H9 (cell line): Measurements from ENCODE around the gene UFSP1. TPM values are rescaled to one million over a fixed set of nuclear protein-coding genes. Genes with fewer than 3 reads are reported as not detected.

Experiments used
- DNase-seq: peaks from one replicate; pipeline ENCODE4 v3.0.0-alpha.2; 2017
- H2AFZ ChIP-seq: one replicate; pipeline ENCODE4 v1.6.1; 2013; ENCODE audit warnings: mild to moderate bottlenecking, low read length, control low read depth, moderate library complexity
- H2AK5ac ChIP-seq: 2 replicates; pipeline ENCODE4 v1.6.1; 2013; ENCODE audit warnings: low read length, control low read depth, mixed read lengths; ENCODE audit not compliant: insufficient read length
- H2BK120ac ChIP-seq: one replicate; pipeline ENCODE4 v1.6.1; 2013; ENCODE audit warnings: low read depth, mild to moderate bottlenecking, low read length, control low read depth, inconsistent platforms; ENCODE audit not compliant: poor library complexity, severe bottlenecking
- H2BK12ac ChIP-seq: 2 replicates; pipeline ENCODE4 v1.6.1; 2013; ENCODE audit warnings: low read length, control low read depth, mixed read lengths, low read depth; ENCODE audit not compliant: insufficient read length
- H2BK15ac ChIP-seq: 2 replicates; pipeline ENCODE4 v1.6.1; 2013; ENCODE audit warnings: low read depth, low read length, control low read depth
- H2BK20ac ChIP-seq: one replicate; pipeline ENCODE4 v1.6.1; 2013; ENCODE audit warnings: low read depth, mild to moderate bottlenecking, low read length, control low read depth, inconsistent platforms; ENCODE audit not compliant: poor library complexity, severe bottlenecking
- H2BK5ac ChIP-seq: 2 replicates; pipeline ENCODE4 v1.6.1; 2013; ENCODE audit warnings: low read length, control low read depth, mixed read lengths; ENCODE audit not compliant: insufficient read length
- H3K14ac ChIP-seq: 2 replicates; pipeline ENCODE4 v1.6.1; 2013; ENCODE audit warnings: low read length, control low read depth; ENCODE audit not compliant: insufficient read depth
- H3K18ac ChIP-seq: 2 replicates; pipeline ENCODE4 v1.6.1; 2013; ENCODE audit warnings: low read depth, mild to moderate bottlenecking, mixed read lengths, low read length, control low read depth; ENCODE audit not compliant: insufficient read length
- H3K23ac ChIP-seq: 2 replicates; pipeline ENCODE4 v1.6.1; 2013; ENCODE audit warnings: low read length, control low read depth, mixed read lengths, low read depth; ENCODE audit not compliant: insufficient read length
- H3K23me2 ChIP-seq: 2 replicates; pipeline ENCODE4 v1.6.1; 2013; ENCODE audit warnings: low read depth, mild to moderate bottlenecking, mixed read lengths, low read length, control low read depth; ENCODE audit not compliant: insufficient read length, poor library complexity, severe bottlenecking
- H3K27ac ChIP-seq: 2 replicates; pipeline ENCODE4 v1.5.1; 2013; ENCODE audit warnings: low read length, control low read depth, mixed read lengths, low read depth; ENCODE audit not compliant: insufficient read length
- H3K27me3 ChIP-seq: 2 replicates; pipeline ENCODE4 v1.6.1; 2013; ENCODE audit warnings: low read length, control low read depth, inconsistent platforms; ENCODE audit not compliant: insufficient read depth
- H3K4ac ChIP-seq: 2 replicates; pipeline ENCODE4 v1.6.1; 2013; ENCODE audit warnings: low read depth, mild to moderate bottlenecking, control low read depth, inconsistent platforms, low read length, moderate library complexity
- H3K4me1 ChIP-seq: 2 replicates; pipeline ENCODE4 v1.6.1; 2013; ENCODE audit warnings: low read length, control low read depth, inconsistent platforms; ENCODE audit not compliant: insufficient read depth
- H3K4me2 ChIP-seq: 2 replicates; pipeline ENCODE4 v1.6.1; 2013; ENCODE audit warnings: low read length, control low read depth, mixed read lengths; ENCODE audit not compliant: insufficient read length, insufficient read depth
- H3K56ac ChIP-seq: 2 replicates; pipeline ENCODE4 v1.6.1; 2013; ENCODE audit warnings: low read depth, mild to moderate bottlenecking, mixed read lengths, low read length, control low read depth; ENCODE audit not compliant: insufficient read length
- H3K79me1 ChIP-seq: 2 replicates; pipeline ENCODE4 v1.6.1; 2013; ENCODE audit warnings: low read depth, mild to moderate bottlenecking, moderate library complexity, low read length, control low read depth, inconsistent platforms; ENCODE audit not compliant: insufficient read depth, poor library complexity, severe bottlenecking
- H3K79me2 ChIP-seq: 2 replicates; pipeline ENCODE4 v1.6.1; 2013; ENCODE audit warnings: low read length, control low read depth, inconsistent platforms; ENCODE audit not compliant: insufficient read depth
- H3K9ac ChIP-seq: 2 replicates; pipeline ENCODE4 v1.6.1; 2013; ENCODE audit warnings: low read length, control low read depth, mixed read lengths; ENCODE audit not compliant: insufficient read length; ENCODE audit errors: extremely low read depth
- H3K9me3 ChIP-seq: one replicate; pipeline ENCODE4 v1.6.1; 2013; ENCODE audit warnings: low read depth, low read length, inconsistent platforms; ENCODE audit not compliant: control insufficient read depth
- H3T11ph ChIP-seq: one replicate; pipeline ENCODE4 v1.6.1; 2013; ENCODE audit warnings: mild to moderate bottlenecking, low read length, control low read depth, inconsistent platforms
- H4K20me1 ChIP-seq: one replicate; pipeline ENCODE4 v1.6.1; 2013; ENCODE audit not compliant: control insufficient read depth, insufficient read length, insufficient read depth
- H4K5ac ChIP-seq: 2 replicates; pipeline ENCODE4 v1.6.1; 2013; ENCODE audit warnings: low read depth, mild to moderate bottlenecking, mixed read lengths, low read length, control low read depth; ENCODE audit not compliant: insufficient read length
- H4K8ac ChIP-seq: replicated peaks from 2 replicates; pipeline ENCODE4 v1.6.1; 2013; ENCODE audit warnings: low read length, control low read depth, mixed read lengths, low read depth; ENCODE audit not compliant: insufficient read length
- H4K91ac ChIP-seq: 2 replicates; pipeline ENCODE4 v1.6.1; 2013; ENCODE audit warnings: low read depth, mild to moderate bottlenecking, moderate library complexity, mixed read lengths, low read length, control low read depth; ENCODE audit not compliant: insufficient read length
- H3K27ac Mint-ChIP-seq, 3 experiments: 2 replicates in 2 of 3; 3 replicates in 1 of 3; pipeline ENCODE4 v1.8.0; 2020 to 2021; ENCODE audit warnings: mixed read lengths in 3 of 3, mild to moderate bottlenecking in 1 of 3, moderate library complexity in 1 of 3
- H3K27me3 Mint-ChIP-seq: 2 replicates; pipeline ENCODE4 v1.8.0; 2021; ENCODE audit warnings: low read depth, mild to moderate bottlenecking, moderate library complexity, mixed read lengths
- H3K36me3 Mint-ChIP-seq, 3 experiments: 2 replicates in 2 of 3; 3 replicates in 1 of 3; pipeline ENCODE4 v1.8.0; 2020 to 2021; ENCODE audit warnings: low read depth in 3 of 3, mixed read lengths in 3 of 3; ENCODE audit not compliant: insufficient read depth in 1 of 3
- H3K4me1 Mint-ChIP-seq, 2 experiments: 2 replicates each; pipeline ENCODE4 v1.8.0; 2020; ENCODE audit warnings: mixed read lengths in 2 of 2
- H3K4me3 Mint-ChIP-seq, 2 experiments: 2 replicates in 1 of 2; 3 replicates in 1 of 2; pipeline ENCODE4 v1.8.0; 2020 to 2021; ENCODE audit warnings: mild to moderate bottlenecking in 2 of 2, mixed read lengths in 2 of 2, moderate library complexity in 1 of 2
- H3K9me3 Mint-ChIP-seq, 2 experiments: 2 replicates in 1 of 2; 3 replicates in 1 of 2; pipeline ENCODE4 v1.8.0; 2020; ENCODE audit warnings: mild to moderate bottlenecking in 2 of 2, mixed read lengths in 2 of 2, moderate library complexity in 1 of 2
- CTCF ChIP-seq: fragments of 200-600 bp; sonication (generic); conservative IDR thresholded peaks from 3 replicates; pipeline ENCODE4 v1.8.0; 2021; ENCODE audit warnings: antibody characterized with exemption, mild to moderate bottlenecking
- WGBS: extraction: QIAGEN DNeasy Blood & Tissue Kit; methylation state at CpG from one replicate; pipeline ENCODE4 v1.1.7; 2013; ENCODE audit warnings: missing lambda C conversion rate, low lambda C conversion rate, mixed read lengths; ENCODE audit not compliant: insufficient read length; ENCODE audit errors: extremely low coverage; 5-methylcytosine and 5-hydroxymethylcytosine counted together
- total RNA-seq: library from RNA; stranded (reverse); gene quantifications from 2 replicates; pipeline ENCODE4 v1.2.1, GENCODE V29; 2021

The UFSP1 gene
- total RNA-seq, 1 experiment from 2014 or later = 4.3 TPM

DNA sequence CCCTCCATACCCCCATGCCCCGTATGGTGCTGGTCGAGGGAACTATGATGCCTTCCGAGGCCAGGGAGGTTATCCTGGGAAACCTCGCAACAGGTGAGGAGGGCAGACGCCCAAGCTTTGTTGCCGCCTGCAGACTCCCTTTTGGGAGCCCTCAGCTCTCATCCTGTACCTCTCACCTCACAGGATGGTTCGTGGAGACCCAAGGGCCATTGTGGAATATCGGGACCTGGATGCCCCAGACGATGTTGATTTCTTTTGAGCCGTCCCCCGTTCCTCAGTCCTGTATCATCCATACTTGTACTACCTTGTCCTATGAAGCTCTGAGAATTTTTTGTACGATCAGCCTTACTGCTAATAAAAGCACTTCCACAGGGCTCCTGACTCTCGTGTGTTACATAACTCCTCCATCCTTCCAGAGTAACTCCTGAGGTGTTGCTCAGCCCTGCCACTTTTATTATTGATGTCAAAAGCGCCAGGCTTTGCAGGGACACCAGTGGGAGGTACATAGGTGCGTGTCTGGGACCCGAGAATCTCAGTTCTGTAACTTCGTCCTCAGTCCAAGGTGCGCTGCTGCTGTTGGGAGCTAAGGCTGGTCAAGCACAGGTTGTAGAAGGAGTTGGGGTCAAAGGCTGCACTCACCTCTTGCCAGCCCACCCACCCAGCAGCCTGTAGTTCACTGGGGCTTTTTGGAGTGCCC lies 1.1 kb downstream of the UFSP1 start:
- peaks cover 37 to 48% of the 10 kb centered on the region in 2 experiments for H3K4me1 Mint-ChIP-seq
- Histone ChIP-seq H3K56ac (no peak overlapping the region), H2BK15ac (no peak overlapping the region), H3K18ac (no peak overlapping the region), H3K4me2 (peak overlapping the region; percentile 54), H3K27me3 (no peaks in the 10 kb centered on the region), H4K5ac (no peak overlapping the region), H3K79me2 (peaks cover 6% of the 10 kb centered on the region; the same call in 1 of the 2 replicates), H2AK5ac (no peak overlapping the region), H2BK120ac (no peak overlapping the region), H3T11ph (no peak overlapping the region), H2BK12ac (no peak overlapping the region), H3K27ac (no peak overlapping the region), H3K23ac (no peak overlapping the region), H4K20me1 (no peaks in the 10 kb centered on the region), H2AFZ (no peak overlapping the region), H4K91ac (no peak overlapping the region), H3K9me3 (no peaks in the 10 kb centered on the region), H3K14ac (no peak overlapping the region), H3K4me1 (peaks cover 2% of the 10 kb centered on the region; the same call in 1 of the 2 replicates), H2BK20ac (no peak overlapping the region), H2BK5ac (no peak overlapping the region), H3K9ac (peak overlapping the region; percentile 76), H3K79me1 (no peaks in the 10 kb centered on the region), H3K4ac (no peak overlapping the region), H4K8ac (no peak overlapping the region), H3K23me2 (peaks cover 24% of the 10 kb centered on the region)
- no CpG with 5 or more reads among the region's 18 CpGs for WGBS
- peak overlapping the region; percentile 73 to 83 for H3K4me3 Mint-ChIP-seq
- DNase-seq = no peak
- no peak for TF ChIP-seq CTCF
- H3K36me3 Mint-ChIP-seq = peaks cover 47 to 56% (median 52%) of the 10 kb centered on the region in 3 experiments
- H3K27ac Mint-ChIP-seq = peak overlapping the region; percentile 4 to 92 (median 82); a peak in 6 of 7 replicates
- no peaks in the 10 kb centered on the region for H3K9me3 Mint-ChIP-seq
- no peaks in the 10 kb centered on the region; the same call in 1 of the 2 replicates for H3K27me3 Mint-ChIP-seq
